Stimulated activated CD4-positive, alpha-beta T cell treated with anti-CD3 and anti-CD28 coated beads, TNF-alpha, amount 100 ng/mL, for 4 hours (primary cell): ENCODE data around the gene NOS1AP.

Experiments used
- DNase-seq, 3 experiments: peaks; one replicate each; pipeline ENCODE4 v3.0.0-alpha.2; 2020; ENCODE audit warnings: low read depth in 3 of 3

The NOS1AP gene

GRCh38 chr1:162367772-162368171 lies 298.3 kb downstream of the NOS1AP start:
- no peak for DNase-seq

DNA sequence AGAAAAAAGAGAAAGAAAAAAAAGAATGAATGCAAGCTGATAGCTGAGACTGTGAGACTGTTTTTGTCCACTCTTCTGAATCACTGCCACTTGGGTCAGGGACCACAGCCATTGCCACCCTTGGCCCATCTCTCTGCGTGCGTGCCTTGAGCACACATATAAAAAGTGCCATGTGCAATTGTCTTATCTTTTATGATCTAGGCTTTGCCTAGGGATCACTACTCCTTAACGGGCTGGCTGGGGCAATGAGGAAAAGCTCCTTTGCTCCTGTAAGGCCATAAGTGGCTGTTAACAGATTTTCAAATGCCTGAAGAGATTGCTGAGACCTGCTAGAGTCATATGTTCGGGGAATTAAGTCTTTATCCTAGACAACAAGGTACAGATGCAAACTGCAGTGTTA lies 299.0 kb downstream of the NOS1AP start:
- DNase-seq = no peak

- DNase-seq = no peak
Observed at GRCh38 chr1:162369571-162369970, 300.1 kb downstream of the NOS1AP start.

DNA sequence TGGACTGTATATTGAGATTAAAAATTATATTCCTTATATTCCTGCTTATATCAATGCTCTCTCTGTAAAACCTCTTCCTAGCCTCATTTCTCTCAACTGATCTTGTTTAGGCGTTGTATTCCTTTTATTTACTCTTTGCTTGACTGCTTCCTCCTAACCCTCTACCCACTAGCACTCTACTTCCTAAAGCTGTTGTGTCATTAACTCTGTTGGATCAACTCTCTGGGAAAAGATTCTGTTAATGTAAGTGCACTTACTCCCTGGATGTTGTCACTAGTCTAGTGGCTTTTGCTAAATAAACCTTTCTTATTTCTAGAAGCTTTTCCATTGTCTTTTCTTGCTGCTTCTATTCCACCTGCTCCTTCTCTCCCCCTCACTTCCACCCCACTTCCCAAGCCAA lies 300.7 kb downstream of the NOS1AP start:
- DNase-seq = no peak

DNA sequence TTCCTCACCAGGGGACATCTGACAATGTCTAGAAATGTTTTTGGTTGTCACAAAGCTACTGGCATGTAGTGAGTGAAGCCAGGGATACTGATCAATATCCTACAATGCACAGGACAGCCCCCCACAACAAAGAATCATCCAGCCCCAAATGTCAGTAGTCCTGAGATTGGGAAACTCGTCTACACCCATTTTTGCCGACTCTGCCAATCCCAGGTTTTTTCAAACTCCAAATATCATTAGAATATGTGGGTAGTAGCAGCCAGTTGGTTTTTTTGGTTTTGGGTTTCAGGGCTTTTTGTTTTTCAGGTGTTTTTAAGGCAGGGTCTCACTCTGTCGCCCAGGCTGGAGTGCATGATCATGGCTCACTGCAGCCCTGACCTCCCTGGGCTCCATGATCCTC lies 301.2 kb downstream of the NOS1AP start:
- no peak for DNase-seq

DNA sequence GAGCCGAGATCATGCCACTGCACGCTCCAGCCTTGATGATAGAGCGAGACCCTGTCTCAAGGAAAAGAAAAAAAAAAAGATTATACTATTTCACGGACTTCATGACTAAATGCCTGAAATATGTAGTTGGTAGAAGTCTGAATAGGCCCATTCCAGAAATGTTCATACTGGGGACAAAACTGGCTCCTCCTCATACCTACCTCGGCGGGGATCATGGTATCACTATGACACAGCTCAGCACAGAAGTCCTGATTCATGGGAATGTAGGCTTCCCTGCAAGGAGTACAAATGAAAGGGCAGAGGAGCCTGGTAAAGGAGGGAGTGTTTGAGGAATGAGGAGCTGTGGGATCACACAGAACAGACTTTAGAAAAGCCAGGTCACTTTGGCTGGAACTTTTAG lies 302.1 kb downstream of the NOS1AP start:
- no peak for DNase-seq

DNA sequence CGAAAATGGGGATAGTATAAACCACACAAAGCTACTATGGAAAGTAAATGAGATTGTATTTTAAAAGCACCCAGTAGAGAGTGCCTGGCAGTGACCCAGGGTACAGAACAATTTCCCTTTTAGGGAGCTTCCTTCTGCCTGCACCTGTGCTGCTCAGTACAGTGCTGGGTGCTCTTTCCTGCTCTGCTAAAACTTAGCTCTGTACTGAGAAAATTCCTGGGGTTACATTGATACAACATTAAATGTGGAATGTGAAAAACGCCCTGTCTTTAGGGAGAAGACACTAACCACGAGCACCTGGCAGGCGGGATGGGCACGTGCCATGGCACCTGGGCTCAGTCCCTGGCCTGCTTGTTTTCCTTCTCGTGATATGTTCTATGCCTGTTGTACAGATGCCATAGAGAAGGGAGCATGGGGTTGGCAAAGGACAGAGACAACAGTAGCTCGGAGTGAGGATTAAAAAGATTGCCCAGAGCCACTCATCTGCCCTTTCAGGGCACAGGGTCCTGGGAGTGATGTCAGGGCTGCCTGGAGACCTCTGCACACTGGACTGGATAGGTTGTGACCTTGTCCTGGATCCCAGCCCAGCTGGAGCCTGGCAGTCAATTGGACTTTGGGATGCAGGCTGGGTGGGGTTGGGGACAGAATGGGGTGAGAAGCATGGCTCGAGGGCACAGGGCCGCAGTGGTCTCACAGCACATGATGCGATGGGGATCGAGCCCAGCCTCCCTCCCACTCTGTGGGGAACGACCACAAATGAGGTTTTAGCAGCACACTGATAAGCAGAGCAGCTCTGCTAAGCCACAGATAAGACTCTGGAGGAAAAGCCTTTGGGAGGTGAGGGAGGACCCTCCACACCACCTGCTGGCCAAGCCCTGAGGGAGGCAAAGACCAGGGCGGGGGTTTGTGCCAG lies 302.9 kb downstream of the NOS1AP start:
- DNase-seq = no peak

GRCh38 chr1:162373072-162373427 lies 303.6 kb downstream of the NOS1AP start:
- no peak for DNase-seq

- DNase-seq = no peak
Observed at GRCh38 chr1:162373541-162374260, 304.2 kb downstream of the NOS1AP start.

DNA sequence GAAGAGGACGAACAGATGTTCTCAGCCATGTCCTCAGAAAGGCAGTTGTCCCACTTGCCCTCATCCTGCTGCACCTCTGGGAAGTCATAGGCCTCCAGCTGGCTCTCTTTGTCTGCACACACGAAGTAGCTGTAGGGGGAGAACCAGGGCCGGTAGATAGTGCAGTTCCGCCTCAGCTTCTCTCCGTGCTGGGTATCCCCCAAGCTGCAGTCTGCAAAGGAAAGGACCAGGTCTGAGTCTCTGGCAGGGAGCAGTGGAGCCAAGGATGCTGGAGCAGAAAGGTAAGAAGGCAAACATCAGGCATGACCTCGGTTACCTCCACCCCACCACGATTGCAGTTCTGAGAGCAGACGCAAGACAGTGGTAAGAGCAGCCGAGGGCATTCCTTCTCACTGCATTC lies 304.9 kb downstream of the NOS1AP start:
- DNase-seq = no peak

DNA sequence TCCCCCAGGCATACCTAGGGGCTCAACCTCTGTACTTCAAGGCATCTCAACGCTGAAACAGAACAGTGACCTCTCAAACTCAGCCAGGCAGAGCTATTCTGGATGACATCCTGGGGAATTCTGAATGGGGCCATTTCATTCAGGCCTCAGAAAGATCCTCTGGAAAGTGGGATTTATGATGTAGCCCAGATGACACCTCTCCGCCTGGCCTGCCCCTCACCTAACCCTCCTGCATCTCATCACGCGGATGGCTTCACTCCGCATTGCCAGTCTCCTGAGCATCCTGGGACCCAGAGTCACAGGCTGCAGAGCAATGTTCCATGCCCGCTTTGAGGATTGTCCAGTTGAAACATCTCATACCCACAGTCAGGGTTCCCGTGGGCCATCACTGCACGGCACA lies 306.0 kb downstream of the NOS1AP start:
- DNase-seq = no peak

DNA sequence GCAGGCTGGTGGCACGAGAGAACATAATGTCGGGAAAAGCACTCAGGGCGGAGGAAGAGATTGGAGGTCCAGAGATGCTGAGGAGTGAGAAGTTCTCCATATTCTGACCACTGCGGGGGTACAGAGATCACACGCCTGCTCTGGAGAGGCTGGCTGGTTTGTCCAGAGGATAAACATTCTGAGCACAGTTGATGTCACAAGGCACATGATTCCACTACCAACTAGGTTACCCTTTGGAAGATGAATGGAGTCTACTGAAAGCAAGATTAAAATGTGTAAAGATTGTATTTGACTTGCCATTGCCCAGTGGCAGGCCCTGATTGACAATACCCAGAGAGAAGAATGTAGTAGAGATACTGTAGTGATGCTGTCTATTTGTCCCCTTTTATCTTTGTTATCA lies 307.2 kb downstream of the NOS1AP start, which contains the start of gene SPATA46:
Gene SPATA46, minus strand, starts transcription at position 164 of the 400 bp plus-strand sequence. Its CDS starts 64 bp downstream, at position 100.
- DNase-seq = no peak

DNA sequence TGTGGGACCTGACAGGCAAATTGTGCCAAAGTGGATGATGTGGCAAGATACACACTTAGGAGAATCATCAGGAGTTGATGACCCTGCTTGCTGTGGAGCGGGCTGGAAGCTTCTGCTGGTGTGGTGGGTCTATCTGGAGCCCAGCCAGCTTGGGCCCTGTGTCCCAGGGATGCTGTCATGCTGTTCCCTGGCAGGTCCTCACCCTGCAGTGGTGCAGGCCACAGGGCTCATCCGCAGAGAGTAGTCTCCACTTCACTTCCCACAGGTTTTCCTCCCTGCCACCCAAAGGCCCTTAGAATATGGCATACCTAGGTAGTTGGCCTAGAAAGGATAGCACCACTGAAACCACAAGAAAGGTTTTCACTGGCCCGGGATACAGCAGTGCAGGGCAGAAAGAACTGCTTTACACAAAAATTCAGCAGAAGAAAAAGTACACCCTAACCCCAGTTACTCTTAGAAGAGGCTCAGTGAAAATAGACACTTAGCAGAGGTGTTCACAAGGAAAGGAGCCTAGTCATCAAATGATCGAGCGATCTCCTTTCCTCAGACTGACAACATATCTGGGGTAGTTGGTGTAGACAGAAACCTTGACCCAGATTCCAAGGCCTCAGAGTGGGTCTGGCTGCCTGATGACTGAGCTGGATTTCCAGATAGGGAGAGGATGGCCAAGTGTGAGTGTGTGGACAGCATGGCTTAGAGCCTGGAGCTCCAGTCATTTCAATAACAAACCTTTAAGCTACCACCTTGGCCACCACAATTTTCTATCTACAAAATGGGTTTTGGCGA lies 310.8 kb downstream of the NOS1AP start:
- DNase-seq = no peak

GRCh38 chr1:162381383-162381782 lies 311.9 kb downstream of the NOS1AP start, which contains the start of gene C1orf226:
Gene C1orf226 (plus strand): TSS chr1:162381728. CDS start chr1:162381902, 174 bp downstream.
- no peak for DNase-seq

DNA sequence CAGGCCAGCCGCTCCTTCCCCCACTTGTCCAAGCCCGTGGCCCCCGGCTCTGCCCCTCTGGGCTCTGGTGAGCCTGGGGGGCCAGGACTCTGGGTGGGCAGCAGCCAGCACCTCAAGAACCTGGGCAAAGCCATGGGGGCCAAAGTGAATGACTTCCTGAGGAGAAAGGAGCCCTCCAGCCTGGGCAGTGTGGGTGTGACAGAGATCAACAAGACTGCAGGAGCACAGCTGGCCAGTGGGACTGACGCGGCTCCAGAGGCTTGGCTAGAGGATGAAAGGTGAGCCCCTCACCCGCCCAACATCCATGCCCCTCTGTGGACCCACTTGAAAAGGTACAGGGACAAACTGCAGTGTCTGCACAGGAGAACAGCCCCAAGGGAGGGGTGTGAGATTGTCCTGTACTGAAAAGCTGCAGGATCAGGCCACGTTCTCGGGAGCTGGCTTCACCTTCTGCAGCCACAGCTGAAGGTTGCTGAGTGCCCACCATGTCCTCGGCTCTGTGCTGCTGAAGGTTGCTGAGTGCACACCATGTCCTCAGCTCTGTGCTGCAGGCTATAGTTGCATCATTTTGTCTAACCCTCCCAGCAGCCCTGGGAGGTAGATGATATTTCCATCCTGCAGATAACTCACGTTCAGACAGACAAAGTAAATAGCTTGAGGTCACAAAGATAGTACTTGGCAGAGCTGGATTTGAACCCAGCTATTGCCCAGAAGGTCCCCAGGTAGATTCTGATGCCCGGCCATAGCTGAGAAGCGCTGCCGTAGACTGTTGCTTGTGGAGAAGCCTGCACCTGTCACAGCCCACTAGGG lies 312.7 kb downstream of the NOS1AP start:
- no peak for DNase-seq

- DNase-seq = no peak
Observed at GRCh38 chr1:162383091-162383490, 313.6 kb downstream of the NOS1AP start.

DNA sequence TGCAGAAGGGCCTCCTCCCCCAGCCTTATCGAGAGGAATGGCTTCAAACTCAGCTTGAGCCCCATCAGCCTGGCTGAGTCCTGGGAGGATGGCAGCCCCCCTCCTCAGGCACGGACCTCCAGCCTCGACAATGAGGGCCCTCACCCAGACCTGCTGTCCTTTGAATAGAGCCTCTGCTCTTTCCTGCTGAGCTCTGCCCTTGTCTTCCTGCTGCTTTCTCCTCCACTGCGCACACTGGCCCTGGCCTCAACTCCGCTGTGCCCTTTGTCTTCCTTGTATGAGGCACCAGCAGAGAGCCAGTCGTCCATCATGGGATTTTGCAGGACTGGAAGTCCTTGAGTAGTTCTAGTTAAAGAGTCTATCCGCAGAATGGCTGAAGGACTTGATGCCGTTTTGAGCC lies 314.0 kb downstream of the NOS1AP start:
- no peak for DNase-seq

DNA sequence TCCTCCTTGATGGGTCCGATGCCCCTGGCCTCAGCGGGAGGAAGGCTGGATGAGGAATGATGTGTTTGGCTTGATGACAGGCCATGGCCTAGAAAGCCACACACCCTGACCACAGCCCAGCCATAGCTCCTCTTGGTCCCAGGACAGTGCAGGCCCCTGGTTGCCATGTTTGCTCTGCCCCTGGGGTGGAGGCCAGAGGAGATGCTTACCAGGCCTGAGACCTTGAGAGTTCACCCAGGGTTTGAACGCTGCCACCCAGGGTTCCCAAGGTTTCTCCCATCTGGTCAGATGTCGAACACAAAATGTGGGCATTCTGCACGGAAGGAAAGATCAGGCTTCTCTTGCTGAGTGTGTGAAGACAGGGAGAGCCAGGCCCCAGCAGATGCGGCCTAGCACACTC lies 314.6 kb downstream of the NOS1AP start:
- no peak for DNase-seq

- no peak for DNase-seq
Observed at GRCh38 chr1:162384601-162385279, 315.2 kb downstream of the NOS1AP start.

DNA sequence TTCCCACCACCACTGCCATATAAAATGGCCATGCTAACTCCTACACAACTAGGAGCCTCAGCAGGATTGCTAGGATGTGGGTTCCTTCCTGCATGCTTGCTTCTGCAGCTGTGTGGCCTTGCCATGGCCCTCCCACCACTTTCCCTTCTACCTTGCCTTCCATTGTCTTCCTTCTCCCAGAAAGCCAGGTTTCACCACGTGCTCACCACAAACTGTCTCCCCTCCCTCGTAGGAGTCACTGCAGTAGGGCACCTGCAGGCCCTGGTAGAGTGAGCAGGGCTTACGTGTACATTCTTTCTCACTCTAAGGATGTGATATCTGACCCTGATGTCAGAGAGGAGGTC lies 315.8 kb downstream of the NOS1AP start:
- no peak for DNase-seq

DNA sequence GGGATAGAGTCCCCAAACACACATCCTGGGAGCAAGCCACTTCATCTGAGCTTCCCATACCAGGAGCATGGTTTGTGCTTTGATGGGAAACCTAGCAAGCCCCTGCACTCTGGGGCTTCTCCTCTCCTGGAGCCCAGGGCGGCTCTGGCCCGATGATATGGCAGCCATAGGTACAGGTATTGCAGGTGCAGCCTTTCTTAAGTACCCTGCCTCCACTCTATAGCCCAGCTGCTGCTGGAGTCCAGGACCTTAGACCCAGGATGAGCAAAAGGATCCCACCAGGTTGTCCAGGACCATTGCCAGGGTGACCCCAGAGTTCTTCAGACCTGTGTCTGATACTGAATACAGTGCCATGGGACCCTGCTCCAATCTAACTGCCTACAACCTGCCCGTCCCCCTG lies 316.2 kb downstream of the NOS1AP start:
- no peak for DNase-seq
